ENCODE measurements around the gene HPS5. TPM values are rescaled to one million over a fixed set of nuclear protein-coding genes. Genes with fewer than 3 reads are reported as not detected.

The HPS5 gene
- total and polyA plus RNA-seq, 2 of the 13 experiments (the other 11 are each of a cell fraction or from before 2014, with no cell fraction given): 6.6 to 25.5 TPM

DNA sequence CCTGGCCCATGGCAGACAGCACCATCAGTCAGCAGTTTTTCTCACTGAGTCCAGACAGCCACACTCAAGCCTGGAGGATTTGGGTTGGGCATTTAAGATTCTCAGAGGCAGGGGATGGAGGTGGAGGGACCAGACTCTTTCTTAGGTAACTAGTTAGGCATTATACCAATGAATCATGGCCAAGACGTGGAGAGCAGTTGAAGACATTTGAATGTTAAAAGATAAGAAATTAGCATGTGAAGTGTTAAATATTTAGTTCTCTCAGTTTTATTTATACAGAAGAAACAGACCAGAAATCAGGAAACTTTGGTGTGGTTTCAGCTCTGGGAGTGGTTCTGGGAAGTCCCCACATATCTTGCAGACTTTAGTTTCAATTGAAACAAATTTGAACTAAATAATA lies 10.4 kb upstream of the HPS5 start:
- Histone ChIP-seq H3K27ac (ENCODE audit: extremely low read length, insufficient read depth, low read length) (no peak overlapping the region), H3K9ac (ENCODE audit: insufficient read depth, low read depth, low read length) (no peak overlapping the region), H4K20me1 (ENCODE audit: insufficient read depth, low read length) (no peaks in the 10 kb centered on the region), H3K27me3 (ENCODE audit: control insufficient read depth in 1 of 2, insufficient read depth in 2 of 2, low read length in 2 of 2) (no peaks in the 10 kb centered on the region), H3K4me3 (replicated peaks in 1 of 3; ENCODE audit: insufficient read depth in 1 of 3, low read depth in 2 of 3, low read length in 3 of 3) (no peak overlapping the region), H3K4me1 (ENCODE audit: insufficient read depth, low read length) (peaks cover 5% of the 10 kb centered on the region; the same call in 1 of the 2 replicates), H3K4me2 (ENCODE audit: low read depth, low read length) (no peak overlapping the region), H2AFZ (ENCODE audit: low read length) (no peak overlapping the region), H3K36me3 (replicated peaks in 1 of 2; ENCODE audit: control insufficient read depth in 1 of 2, insufficient read depth in 2 of 2, low read length in 2 of 2) (peaks cover 16 to 73% of the 10 kb centered on the region in 2 experiments; a peak in 4 of 5 replicates), H3K9me3 (ENCODE audit: low read length) (no peaks in the 10 kb centered on the region), H3K79me2 (ENCODE audit: insufficient read depth, low read length) (peaks cover 16% of the 10 kb centered on the region)
- FAIRE-seq (no peak), DNase-seq (ENCODE audit: low spot score) (no peak), ATAC-seq (no peak)
- ChIA-PET POLR2A (no interaction called here), CTCF (ENCODE audit: low intra/inter-chr PET ratio, low total read pairs) (no interaction called here)
- intact Hi-C loops (cut with micrococcal nuclease; ENCODE audit: unreplicated experiment): no loop called here
- WGBS (ENCODE audit: low lambda C conversion rate): 97% methylated on average over 1 of the region's 1 CpG
- no TSS peak for BruUV-seq (replicated peaks)
- in situ Hi-C loops (cut with HindIII; ENCODE audit: extremely low pct_ligation_motif_present, low pct_unique_long_range_greater_than_20kb): no loop called here
- TF ChIP-seq ZMYM2 (CRISPR knock-in tag; IDR thresholded peaks at IDR 0.05) (no peak), HDAC2 (CRISPR knock-in tag; IDR thresholded peaks at IDR 0.05) (no peak), TOE1 (CRISPR knock-in tag; IDR thresholded peaks at IDR 0.05) (no peak), ZNF780A (CRISPR knock-in tag; IDR thresholded peaks at IDR 0.05) (no peak), ZNF577 (CRISPR knock-in tag; IDR thresholded peaks at IDR 0.05; ENCODE audit: borderline replicate concordance, low read depth) (no peak), GFI1 (CRISPR knock-in tag; IDR thresholded peaks at IDR 0.05; ENCODE audit: borderline replicate concordance) (no peak), REL (CRISPR knock-in tag; conservative IDR thresholded peaks at IDR 0.05) (no peak), GABPB1 (CRISPR knock-in tag; IDR thresholded peaks at IDR 0.05) (no peak), ZNF468 (CRISPR knock-in tag; IDR thresholded peaks at IDR 0.05) (no peak), ZNF3 (CRISPR knock-in tag; IDR thresholded peaks at IDR 0.05) (no peak), ZMYM4 (CRISPR knock-in tag; IDR thresholded peaks at IDR 0.05) (no peak), ZNF260 (CRISPR knock-in tag; IDR thresholded peaks at IDR 0.05; ENCODE audit: borderline replicate concordance, low read depth) (no peak), SMARCE1 (IDR thresholded peaks at IDR 0.05; ENCODE audit: borderline replicate concordance) (no peak)
- TF ChIP-seq, protein P1, sequence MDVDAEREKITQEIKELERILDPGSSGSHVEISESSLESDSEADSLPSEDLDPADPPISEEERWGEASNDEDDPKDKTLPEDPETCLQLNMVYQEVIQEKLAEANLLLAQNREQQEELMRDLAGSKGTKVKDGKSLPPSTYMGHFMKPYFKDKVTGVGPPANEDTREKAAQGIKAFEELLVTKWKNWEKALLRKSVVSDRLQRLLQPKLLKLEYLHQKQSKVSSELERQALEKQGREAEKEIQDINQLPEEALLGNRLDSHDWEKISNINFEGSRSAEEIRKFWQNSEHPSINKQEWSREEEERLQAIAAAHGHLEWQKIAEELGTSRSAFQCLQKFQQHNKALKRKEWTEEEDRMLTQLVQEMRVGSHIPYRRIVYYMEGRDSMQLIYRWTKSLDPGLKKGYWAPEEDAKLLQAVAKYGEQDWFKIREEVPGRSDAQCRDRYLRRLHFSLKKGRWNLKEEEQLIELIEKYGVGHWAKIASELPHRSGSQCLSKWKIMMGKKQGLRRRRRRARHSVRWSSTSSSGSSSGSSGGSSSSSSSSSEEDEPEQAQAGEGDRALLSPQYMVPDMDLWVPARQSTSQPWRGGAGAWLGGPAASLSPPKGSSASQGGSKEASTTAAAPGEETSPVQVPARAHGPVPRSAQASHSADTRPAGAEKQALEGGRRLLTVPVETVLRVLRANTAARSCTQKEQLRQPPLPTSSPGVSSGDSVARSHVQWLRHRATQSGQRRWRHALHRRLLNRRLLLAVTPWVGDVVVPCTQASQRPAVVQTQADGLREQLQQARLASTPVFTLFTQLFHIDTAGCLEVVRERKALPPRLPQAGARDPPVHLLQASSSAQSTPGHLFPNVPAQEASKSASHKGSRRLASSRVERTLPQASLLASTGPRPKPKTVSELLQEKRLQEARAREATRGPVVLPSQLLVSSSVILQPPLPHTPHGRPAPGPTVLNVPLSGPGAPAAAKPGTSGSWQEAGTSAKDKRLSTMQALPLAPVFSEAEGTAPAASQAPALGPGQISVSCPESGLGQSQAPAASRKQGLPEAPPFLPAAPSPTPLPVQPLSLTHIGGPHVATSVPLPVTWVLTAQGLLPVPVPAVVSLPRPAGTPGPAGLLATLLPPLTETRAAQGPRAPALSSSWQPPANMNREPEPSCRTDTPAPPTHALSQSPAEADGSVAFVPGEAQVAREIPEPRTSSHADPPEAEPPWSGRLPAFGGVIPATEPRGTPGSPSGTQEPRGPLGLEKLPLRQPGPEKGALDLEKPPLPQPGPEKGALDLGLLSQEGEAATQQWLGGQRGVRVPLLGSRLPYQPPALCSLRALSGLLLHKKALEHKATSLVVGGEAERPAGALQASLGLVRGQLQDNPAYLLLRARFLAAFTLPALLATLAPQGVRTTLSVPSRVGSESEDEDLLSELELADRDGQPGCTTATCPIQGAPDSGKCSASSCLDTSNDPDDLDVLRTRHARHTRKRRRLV (CRISPR knock-in tag; IDR thresholded peaks at IDR 0.05): no peak
- TF ChIP-seq, protein P2, sequence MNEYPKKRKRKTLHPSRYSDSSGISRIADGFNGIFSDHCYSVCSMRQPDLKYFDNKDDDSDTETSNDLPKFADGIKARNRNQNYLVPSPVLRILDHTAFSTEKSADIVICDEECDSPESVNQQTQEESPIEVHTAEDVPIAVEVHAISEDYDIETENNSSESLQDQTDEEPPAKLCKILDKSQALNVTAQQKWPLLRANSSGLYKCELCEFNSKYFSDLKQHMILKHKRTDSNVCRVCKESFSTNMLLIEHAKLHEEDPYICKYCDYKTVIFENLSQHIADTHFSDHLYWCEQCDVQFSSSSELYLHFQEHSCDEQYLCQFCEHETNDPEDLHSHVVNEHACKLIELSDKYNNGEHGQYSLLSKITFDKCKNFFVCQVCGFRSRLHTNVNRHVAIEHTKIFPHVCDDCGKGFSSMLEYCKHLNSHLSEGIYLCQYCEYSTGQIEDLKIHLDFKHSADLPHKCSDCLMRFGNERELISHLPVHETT (CRISPR knock-in tag; conservative IDR thresholded peaks at IDR 0.05): no peak
- TF ChIP-seq, protein P3, sequence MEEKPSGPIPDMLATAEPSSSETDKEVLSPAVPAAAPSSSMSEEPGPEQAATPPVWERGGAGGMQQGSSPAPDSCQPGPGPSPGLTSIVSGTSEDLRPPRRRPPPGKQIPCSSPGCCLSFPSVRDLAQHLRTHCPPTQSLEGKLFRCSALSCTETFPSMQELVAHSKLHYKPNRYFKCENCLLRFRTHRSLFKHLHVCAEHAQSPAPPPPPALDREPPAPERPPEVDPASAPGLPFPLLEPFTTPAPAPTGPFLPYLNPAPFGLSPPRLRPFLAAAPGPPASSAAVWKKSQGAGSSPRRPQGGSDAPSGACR (CRISPR knock-in tag; IDR thresholded peaks at IDR 0.05): no peak
- TF ChIP-seq, protein P4, sequence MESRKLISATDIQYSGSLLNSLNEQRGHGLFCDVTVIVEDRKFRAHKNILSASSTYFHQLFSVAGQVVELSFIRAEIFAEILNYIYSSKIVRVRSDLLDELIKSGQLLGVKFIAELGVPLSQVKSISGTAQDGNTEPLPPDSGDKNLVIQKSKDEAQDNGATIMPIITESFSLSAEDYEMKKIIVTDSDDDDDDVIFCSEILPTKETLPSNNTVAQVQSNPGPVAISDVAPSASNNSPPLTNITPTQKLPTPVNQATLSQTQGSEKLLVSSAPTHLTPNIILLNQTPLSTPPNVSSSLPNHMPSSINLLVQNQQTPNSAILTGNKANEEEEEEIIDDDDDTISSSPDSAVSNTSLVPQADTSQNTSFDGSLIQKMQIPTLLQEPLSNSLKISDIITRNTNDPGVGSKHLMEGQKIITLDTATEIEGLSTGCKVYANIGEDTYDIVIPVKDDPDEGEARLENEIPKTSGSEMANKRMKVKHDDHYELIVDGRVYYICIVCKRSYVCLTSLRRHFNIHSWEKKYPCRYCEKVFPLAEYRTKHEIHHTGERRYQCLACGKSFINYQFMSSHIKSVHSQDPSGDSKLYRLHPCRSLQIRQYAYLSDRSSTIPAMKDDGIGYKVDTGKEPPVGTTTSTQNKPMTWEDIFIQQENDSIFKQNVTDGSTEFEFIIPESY (CRISPR knock-in tag; IDR thresholded peaks at IDR 0.05): no peak
